ENCODE data around the gene TMEM163.

DNA sequence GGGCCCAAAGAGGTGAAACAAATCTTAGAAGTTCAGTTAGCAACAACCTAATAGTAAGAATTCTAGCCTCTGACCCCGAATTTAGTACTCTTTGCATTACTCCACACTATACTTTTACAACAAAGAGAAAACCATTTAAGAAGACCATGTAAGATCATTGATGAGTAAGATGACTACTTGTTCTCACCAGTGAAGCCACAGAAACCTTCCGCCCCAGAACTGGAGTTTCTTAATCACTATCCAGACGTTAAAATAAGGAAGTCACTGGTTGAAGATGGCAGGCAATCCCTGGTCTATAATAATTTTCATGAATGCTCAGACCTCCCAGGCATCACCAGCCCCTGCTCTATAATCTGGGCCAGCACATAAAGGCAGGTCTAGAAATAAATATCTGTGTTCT lies 95.0 kb downstream of the TMEM163 start:
- TF ChIP-seq, protein P1, sequence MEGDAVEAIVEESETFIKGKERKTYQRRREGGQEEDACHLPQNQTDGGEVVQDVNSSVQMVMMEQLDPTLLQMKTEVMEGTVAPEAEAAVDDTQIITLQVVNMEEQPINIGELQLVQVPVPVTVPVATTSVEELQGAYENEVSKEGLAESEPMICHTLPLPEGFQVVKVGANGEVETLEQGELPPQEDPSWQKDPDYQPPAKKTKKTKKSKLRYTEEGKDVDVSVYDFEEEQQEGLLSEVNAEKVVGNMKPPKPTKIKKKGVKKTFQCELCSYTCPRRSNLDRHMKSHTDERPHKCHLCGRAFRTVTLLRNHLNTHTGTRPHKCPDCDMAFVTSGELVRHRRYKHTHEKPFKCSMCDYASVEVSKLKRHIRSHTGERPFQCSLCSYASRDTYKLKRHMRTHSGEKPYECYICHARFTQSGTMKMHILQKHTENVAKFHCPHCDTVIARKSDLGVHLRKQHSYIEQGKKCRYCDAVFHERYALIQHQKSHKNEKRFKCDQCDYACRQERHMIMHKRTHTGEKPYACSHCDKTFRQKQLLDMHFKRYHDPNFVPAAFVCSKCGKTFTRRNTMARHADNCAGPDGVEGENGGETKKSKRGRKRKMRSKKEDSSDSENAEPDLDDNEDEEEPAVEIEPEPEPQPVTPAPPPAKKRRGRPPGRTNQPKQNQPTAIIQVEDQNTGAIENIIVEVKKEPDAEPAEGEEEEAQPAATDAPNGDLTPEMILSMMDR (IDR thresholded peaks at IDR 0.05; ENCODE audit: insufficient read depth, low read depth, low read length): no peak
- no peak for TF ChIP-seq EZH2 (IDR thresholded peaks at IDR 0.05; ENCODE audit: insufficient read depth, low read length)

All from astrocyte (in vitro differentiated cells and primary cell).